ENCODE measurements around the gene SPDYE16. TPM values are rescaled to one million over a fixed set of nuclear protein-coding genes. Genes with fewer than 3 reads are reported as not detected.
"Not testable (repeated sequence)": the region's sequence is repeated elsewhere in the genome, so short reads cannot be mapped to it uniquely, and the experiment has no call there.

The SPDYE16 gene
- total RNA-seq (2014; rRNA removed; shearing (Covaris generic)): 0.10 TPM in 1 of 2 replicates, not detected in the other

GRCh38 chr7:76543197-76543596 lies at the start of gene SPDYE16:
SPDYE16 (minus strand) TSS chr7:76543297; CDS start chr7:76541459, 1,838 bp downstream.
- not testable (repeated sequence) for H3K9me3 ChIP-seq (replicated peaks); H3K36me3 ChIP-seq; DNase-seq; H3K27me3 ChIP-seq; H3K27ac ChIP-seq; H3K4me1 ChIP-seq; H3K4me3 ChIP-seq

GRCh38 chr7:76592694-76593093 lies 49.6 kb upstream of the SPDYE16 start:
- not testable (repeated sequence) for H3K9me3 ChIP-seq (replicated peaks); H3K27me3 ChIP-seq

GRCh38 chr7:76591602-76592304 lies 48.7 kb upstream of the SPDYE16 start:
- DNase-seq; H3K27ac ChIP-seq; H3K4me3 ChIP-seq; H3K9me3 ChIP-seq (replicated peaks); H3K27me3 ChIP-seq; H3K36me3 ChIP-seq; H3K4me1 ChIP-seq: not testable (repeated sequence)

More at GRCh38 chr7:76592694-76593093, 49.6 kb upstream of the SPDYE16 start:
- H3K36me3 ChIP-seq, DNase-seq, H3K4me1 ChIP-seq, H3K4me3 ChIP-seq, H3K27ac ChIP-seq: not testable (repeated sequence)

- not testable (repeated sequence) for H3K9me3 ChIP-seq (replicated peaks); H3K36me3 ChIP-seq; DNase-seq; H3K27ac ChIP-seq; H3K4me3 ChIP-seq; H3K4me1 ChIP-seq; H3K27me3 ChIP-seq
These were observed 47.9 kb upstream of the SPDYE16 start for GRCh38 chr7:76591033-76591432.

DNA sequence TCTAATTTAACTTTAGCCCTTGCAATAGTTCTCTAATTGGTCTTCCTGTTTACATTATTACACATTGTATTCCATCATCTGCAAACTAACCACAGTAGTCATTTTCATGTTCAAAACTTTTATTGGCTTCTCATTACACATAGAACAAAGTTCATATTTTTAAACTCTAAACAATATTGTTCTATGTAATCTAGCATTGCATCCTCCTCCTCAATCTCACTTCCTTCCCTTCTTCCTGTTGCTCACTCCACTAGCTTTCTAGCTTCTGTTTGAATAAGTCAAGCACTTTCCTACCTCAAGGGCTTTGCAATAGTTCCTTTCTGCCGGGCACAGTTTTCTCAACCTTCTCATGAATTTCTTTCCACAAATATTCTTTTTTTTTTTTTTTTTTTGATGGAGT lies 45.5 kb upstream of the SPDYE16 start:
- H3K9me3 ChIP-seq (replicated peaks); H3K27me3 ChIP-seq; H3K4me3 ChIP-seq; H3K36me3 ChIP-seq; H3K27ac ChIP-seq; DNase-seq; H3K4me1 ChIP-seq: not testable (repeated sequence)

DNA sequence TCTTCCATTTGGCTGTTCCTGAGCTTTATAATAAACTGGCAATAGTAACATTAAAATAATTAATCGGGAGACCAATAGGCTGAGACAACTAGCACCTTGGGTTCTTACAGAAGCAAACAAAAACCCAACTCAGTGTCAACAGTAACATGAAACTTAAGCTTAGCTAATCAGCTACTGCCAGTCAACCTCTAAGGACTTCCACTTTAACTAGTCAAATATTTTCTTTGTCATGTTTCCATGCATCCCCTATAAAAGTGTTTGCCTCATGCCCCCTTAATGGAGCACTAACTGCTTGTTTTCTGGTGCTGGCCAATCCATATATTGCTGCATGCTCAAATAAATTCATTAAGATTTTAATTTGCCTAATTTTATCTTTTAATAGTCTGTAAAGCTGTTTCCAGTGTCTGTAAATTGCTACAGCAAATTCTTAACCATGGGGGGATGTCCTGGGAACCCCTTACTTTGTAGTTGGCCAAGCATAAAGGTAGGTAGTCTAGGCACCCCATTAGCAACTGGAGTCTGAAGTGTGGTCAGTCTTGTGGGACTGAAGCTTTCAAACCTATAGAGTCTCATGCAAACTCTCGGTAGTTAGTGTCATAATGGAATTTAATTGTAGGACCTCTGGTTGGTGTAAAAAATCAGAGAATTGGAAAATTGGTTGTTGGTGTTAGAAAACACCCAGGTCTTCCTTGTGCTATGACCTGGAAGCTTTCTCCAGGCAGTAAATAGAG lies 43.7 kb upstream of the SPDYE16 start:
- not testable (repeated sequence) for DNase-seq; H3K9me3 ChIP-seq (replicated peaks); H3K27ac ChIP-seq; H3K27me3 ChIP-seq; H3K4me3 ChIP-seq; H3K36me3 ChIP-seq; H3K4me1 ChIP-seq

DNA sequence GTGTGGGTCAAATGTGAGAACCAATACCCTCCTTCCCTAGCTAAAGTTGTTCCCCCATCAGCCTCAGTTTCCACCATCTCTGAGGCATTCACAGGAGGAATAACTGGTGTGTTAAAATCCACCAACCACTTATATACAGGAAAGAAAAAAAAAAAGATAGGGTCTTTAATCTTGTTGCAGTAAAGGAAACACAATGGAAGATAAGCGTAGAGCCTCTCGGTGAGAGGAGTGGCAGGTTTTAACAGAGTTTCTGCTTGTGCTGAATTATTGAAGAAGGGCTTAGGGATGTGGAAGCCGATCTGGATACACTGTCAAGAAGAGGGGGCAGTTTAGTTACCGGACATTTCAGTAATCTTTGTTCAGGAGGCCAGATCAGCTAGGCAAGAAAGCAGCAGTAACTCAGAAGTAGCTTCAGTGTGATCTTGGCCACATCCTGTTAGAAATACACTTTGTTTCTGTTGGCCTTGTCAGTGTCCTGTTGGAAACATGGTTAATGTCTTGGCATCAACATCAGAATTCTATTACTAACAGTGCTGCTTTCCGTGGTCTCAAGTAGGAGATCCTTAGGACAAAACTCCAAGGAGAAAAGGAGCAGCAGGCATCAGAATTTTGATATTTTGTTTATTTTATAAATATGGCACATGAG lies 40.7 kb upstream of the SPDYE16 start:
- not testable (repeated sequence) for H3K27ac ChIP-seq; DNase-seq; H3K4me1 ChIP-seq; H3K27me3 ChIP-seq; H3K4me3 ChIP-seq; H3K9me3 ChIP-seq (replicated peaks); H3K36me3 ChIP-seq

GRCh38 chr7:76582848-76583631 lies 39.9 kb upstream of the SPDYE16 start:
- H3K27ac ChIP-seq; H3K4me1 ChIP-seq; H3K4me3 ChIP-seq; H3K36me3 ChIP-seq; H3K27me3 ChIP-seq; H3K9me3 ChIP-seq (replicated peaks): not testable (repeated sequence)
- peak in 1 of 2 experiments; percentile 19 for DNase-seq

GRCh38 chr7:76575919-76576655 lies 33.0 kb upstream of the SPDYE16 start:
- H3K4me1 ChIP-seq; H3K9me3 ChIP-seq (replicated peaks); H3K4me3 ChIP-seq; H3K27me3 ChIP-seq; H3K36me3 ChIP-seq; H3K27ac ChIP-seq: not testable (repeated sequence)
- peak in 1 of 2 experiments; percentile 12 for DNase-seq

DNA sequence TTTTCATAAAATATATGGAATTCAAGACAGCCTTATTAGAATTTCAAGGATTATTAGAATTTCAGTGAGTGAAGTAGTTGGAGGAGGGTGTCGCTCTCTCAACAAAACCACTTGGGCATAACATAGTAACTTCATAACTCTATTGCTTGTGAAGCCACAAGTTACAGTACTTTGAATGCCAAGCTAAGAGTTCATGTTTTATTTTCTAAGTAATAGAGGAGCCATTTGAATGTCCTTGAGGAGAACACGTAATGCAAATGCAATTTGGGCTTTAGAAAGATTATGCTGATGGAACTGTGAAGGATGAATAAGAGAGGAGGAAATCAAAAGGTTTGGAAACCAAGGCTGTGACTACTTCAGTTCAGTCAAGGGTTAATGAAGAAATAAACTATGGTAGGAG lies 32.3 kb upstream of the SPDYE16 start:
- H3K27me3 ChIP-seq; H3K36me3 ChIP-seq; DNase-seq; H3K9me3 ChIP-seq (replicated peaks); H3K4me3 ChIP-seq; H3K4me1 ChIP-seq; H3K27ac ChIP-seq: not testable (repeated sequence)

- H3K36me3 ChIP-seq; DNase-seq; H3K27me3 ChIP-seq; H3K4me3 ChIP-seq; H3K9me3 ChIP-seq (replicated peaks); H3K4me1 ChIP-seq; H3K27ac ChIP-seq: not testable (repeated sequence)
These were observed 29.2 kb upstream of the SPDYE16 start for GRCh38 chr7:76572296-76572695.

GRCh38 chr7:76570324-76570775 lies 27.3 kb upstream of the SPDYE16 start:
- not testable (repeated sequence) for H3K27me3 ChIP-seq; DNase-seq; H3K9me3 ChIP-seq (replicated peaks); H3K4me1 ChIP-seq; H3K27ac ChIP-seq; H3K36me3 ChIP-seq; H3K4me3 ChIP-seq

DNA sequence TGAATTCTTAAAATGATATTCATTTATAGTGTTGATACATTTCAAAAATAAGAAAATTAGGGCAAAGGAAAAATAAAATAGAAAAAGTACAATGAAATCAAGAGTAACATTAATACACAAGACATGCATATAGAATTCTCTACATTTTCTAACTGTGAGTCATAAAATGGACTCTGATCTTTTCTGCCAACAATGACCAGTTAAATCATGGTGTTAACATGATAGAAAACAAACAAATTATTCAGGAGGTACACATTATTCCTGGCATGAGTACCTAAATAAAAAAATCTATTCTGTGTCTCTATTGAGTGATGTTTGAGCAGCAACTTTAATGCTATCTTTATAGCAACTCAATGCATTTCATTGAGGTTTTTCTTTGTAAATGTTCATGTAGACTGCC lies 25.6 kb upstream of the SPDYE16 start:
- not testable (repeated sequence) for H3K27ac ChIP-seq; H3K27me3 ChIP-seq; DNase-seq; H3K4me1 ChIP-seq; H3K36me3 ChIP-seq; H3K9me3 ChIP-seq (replicated peaks); H3K4me3 ChIP-seq

DNA sequence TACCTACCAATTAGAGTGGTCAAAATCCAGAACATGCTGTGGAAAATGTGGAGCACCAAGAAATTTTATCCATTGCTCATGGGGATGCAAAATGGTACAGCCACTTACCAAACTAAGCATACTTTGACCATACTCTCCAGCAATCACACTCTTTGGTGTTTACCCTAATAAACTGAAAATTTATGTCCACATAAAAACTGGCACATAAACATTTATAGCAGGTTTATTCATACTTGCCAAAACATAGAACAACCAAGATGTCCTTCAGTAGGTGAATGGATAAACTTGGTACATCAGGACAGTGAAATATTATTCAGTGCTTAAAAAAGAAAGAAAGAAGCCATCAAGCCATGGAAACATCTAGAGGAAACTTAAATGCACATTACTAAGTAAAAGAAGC lies 24.7 kb upstream of the SPDYE16 start:
- DNase-seq; H3K27ac ChIP-seq; H3K9me3 ChIP-seq (replicated peaks); H3K36me3 ChIP-seq; H3K4me1 ChIP-seq; H3K4me3 ChIP-seq; H3K27me3 ChIP-seq: not testable (repeated sequence)
